Posterior cingulate gyrus (tissue), 11 donors: ENCODE results near the gene PLXNA2.

Experiments
- DNase-seq, 10 donors: peaks; one replicate each; pipeline versions ENCODE4 v3.0.0 to v3.0.0-alpha.2; 2020 to 2021; ENCODE audit warnings: mixed read lengths in 3 of 10
- intact Hi-C: fragments of 100-400 bp; cut with DNase I; formaldehyde crosslinking; loops from one replicate; pipeline ENCODE4 v1.15.1; 2023

Gene PLXNA2

GRCh38 chr1:208243527-208243966 lies 637 bp downstream of the PLXNA2 start:
- intact Hi-C loops: loop anchor here (1.0 kb wide), 1 partner anchor 218 kb away; no protein-coding TSS in a partner anchor

DNA sequence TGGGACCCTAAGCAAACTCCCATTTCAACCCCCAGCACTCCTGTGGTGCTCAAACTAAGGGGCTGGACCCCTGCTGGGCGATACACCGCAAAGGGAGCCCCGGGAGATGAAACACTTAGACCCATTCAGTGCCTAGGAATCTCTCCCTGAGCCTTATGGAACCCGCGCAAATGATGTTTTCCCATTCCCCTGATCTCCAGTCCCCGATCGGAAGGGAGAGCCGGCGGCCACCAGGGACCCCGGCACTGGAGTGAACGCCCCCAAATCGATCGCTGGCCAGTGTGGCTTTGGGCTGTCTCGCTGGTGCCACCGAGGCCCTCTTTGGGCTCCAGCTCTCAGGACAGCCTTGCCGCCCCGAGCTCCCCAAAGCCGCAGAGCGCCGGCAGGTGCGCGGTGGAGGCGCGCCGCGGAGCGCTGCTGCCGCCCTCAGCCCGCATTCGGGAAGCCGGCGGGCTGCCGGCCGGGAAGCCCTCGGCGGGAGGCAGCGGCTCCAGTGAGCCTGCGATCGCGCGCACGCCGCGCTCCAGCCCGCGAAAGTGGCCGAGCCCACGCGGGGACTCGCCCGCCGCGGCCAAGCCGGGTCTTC lies 1.1 kb downstream of the PLXNA2 start:
- intact Hi-C loops: loop anchor here (1.0 kb wide), 1 partner anchor 218 kb away; no protein-coding TSS in a partner anchor
- DNase-seq: peak in 3 of 10 donors; percentile 69 to 87 (median 83)

More at GRCh38 chr1:208243527-208243966, 637 bp downstream of the PLXNA2 start:
- DNase-seq: peak in 2 of 10 donors; percentile 81 to 89

GRCh38 chr1:208242146-208242545 lies 2.0 kb downstream of the PLXNA2 start:
- intact Hi-C loops: no loop called here
- DNase-seq: no peak

DNA sequence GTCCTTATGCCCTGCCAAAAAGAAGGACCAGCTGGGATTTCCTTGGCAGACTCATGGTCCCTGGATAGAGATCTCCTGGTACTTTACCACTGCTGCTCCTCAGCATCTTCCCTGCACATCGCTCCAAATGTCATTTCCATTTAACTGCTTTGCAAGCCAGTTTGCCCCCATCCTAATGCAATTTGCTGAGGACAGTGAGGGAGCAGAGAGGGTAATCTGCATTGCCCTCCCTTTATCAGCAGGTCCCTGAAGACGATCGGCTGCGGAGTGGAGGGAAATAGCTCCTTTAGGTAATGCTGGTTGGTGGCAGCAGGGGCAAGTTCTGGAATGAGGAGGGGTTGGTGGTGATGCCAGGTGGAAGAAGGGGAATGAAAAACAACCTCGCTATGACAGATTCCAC lies 2.7 kb downstream of the PLXNA2 start:
- intact Hi-C loops: no loop called here
- no peak for DNase-seq

DNA sequence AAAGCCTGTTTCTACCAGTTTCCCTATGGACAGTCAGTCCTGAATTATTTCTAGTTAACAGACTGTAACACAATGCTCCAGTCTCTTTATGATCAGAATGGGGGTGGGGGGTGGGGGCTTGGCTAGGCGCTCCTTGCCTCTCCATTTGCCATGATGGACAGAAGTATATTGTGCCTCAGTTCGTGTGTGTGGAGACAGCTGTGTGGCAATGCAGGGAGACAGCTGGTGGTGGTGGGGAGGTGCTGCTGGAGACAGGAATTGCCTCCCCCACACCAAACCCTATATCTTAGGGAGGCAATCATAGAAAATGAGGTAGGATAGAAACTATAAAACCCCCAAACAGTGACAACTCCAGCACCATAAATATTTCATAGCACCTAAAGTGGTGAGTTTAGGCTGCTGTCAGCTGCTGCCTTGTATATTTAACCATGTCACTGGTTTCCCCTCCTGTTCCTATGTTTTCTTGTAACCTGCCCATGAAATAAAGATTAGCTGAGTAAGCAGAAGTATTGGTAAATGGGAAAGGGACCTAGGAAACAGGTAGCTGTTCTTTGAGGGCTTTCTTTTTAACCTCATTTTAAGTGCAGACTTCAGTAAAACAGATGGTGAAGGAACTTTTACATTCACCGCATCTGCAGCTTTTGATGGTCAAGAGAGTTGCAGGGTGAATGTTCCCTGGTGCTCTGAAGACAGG lies 3.4 kb downstream of the PLXNA2 start:
- DNase-seq: peak in 2 of 10 donors; percentile 73 to 87
- intact Hi-C loops: no loop called here

DNA sequence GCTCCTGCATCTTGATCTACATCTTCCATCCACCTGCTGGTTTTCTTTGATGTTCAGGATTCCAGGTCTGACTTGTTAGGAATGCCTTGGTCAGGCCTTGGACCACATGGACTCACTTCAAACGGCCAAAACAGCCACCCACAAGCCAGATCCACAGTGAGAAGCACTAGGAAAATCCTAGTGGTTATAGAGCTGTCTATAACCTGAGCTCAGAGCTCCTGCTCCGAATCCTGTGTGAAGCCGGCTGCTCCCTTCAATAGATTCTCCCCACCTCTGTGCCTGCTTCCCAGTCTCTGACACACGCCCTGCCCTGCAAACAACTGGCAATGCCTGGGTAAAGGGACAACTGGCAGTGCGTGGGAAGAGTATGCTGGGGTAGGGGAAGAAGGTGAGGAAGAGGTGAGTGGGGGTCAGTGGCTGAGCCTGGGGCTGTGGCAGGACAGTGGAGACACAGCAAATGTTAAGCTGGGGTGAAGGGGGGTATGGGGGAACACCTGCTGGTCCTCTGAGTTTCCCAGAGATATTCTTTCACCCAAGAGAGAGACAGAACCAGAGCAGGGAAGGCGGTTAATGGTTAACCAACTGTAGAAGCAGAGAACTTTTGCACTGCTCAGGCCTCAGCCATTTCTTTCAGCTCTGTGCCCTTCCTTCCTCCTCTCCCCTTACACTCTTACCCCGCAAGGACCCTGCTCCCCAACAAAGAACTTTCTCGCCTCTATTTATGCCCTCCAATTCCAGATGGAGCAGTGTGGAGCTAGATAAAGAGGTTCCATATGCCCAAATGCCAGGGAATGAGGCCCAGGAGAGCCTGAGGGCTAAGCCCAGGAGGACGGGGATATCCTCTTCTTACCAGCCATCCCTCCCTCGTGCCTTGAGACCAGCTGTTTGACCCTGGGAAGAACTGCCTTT lies 4.5 kb downstream of the PLXNA2 start:
- no peak for DNase-seq
- intact Hi-C loops: loop anchor here (5.0 kb wide), 2 partner anchors 52 to 157 kb away; no protein-coding TSS in a partner anchor

GRCh38 chr1:208238710-208239472 lies 5.3 kb downstream of the PLXNA2 start:
- no peak for DNase-seq
- intact Hi-C loops: loop anchor here (5.0 kb wide), 2 partner anchors 52 to 157 kb away; no protein-coding TSS in a partner anchor

- intact Hi-C loops: loop anchor here (5.0 kb wide), 2 partner anchors 50 to 155 kb away; no protein-coding TSS in a partner anchor
- no peak for DNase-seq
Observed at GRCh38 chr1:208237241-208237640, 6.9 kb downstream of the PLXNA2 start.

DNA sequence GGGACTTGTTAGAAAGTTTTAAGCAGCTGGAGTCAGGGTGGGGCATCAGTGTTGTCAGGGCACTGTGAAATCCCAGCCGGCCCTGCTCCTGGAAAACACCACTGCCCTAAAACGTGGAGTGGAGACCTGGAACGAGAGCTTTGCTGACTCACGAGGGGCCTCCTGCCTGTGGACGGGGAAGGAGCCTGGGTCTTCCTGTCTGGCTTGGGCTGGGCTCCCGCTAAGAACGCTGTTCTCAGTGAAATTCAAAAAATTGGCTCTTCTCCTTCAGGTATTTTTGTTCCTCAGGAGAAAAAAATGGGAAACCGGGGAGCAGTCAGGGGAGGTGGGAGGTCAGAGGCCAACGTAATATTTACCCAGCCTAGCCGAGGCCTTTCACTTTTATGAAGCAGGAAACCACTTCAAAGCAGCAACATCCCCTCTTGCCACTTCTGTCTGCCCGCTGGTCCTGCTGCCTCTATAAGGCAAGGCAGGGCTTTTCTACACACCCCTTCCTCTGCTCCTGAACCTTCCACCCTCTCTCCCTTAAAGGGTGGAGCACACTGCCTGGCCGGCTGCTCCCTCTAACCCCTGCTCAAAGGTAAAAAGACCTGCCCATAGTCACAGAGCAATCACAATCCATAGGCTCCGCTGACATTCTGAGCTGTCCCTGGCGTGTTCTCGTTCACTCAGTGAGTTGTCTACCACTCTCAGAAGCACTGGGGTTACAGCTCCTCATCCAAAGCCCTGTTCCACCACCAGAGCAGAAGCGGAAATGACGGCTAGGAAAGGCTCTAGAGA lies 8.0 kb downstream of the PLXNA2 start:
- DNase-seq: no peak
- intact Hi-C loops: loop anchor here (5.0 kb wide), 2 partner anchors 49 to 154 kb away; no protein-coding TSS in a partner anchor

DNA sequence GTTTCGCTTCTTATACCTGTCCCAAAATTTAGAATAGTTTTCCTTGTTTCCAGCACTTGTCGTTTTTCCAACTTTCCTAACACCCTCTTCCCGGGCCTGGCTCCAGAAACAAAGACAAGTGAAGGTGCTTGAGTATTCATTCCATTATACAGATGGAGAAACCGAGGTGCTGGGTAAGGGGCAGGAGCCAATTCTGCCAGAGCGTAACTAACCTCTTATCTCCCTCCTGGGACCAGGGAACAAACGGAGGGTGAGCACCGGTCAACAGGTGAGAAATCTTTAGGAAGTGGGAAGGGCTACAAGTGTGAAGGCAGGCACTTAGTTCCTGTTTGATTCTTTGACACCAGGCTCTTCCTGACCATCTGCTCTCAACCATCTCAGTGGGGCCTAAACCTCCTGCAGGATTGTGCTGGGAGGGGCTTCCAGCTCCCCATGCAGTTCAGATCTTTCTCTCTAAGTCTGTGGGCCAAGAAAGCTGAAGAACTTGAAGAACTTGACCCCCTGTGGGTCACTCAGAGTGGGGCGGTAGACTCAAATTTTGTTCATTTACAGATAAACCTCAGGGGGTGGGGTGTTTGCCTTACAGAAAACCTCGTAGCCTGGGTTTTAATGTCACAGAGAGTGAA lies 8.7 kb downstream of the PLXNA2 start:
- no peak for DNase-seq
- intact Hi-C loops: loop anchor here (5.0 kb wide), 2 partner anchors 48 to 153 kb away; no protein-coding TSS in a partner anchor

GRCh38 chr1:208234721-208235120 lies 9.5 kb downstream of the PLXNA2 start:
- DNase-seq: peak in 1 of 10 donors; percentile 66
- intact Hi-C loops: loop anchor here (5.0 kb wide), 2 partner anchors 47 to 152 kb away; no protein-coding TSS in a partner anchor

DNA sequence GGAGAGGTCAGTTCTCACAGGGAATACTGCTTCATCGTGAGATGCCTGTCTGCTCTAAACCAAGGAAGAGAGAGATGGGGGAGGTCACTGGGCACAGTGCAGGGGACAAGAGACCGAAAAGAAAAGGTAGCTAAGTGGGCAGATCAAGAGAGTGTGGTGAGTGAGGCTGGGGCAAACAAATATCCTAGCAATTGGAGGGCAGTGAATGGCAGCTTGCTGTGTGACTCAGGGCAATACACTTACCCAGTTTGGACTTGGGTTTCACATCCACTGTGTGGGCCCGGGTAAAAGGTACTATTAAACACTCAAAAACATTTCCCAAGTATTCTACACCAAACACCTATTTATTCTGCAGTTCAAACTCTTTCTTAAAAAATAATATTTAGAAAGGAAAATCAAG lies 10.2 kb downstream of the PLXNA2 start:
- intact Hi-C loops: no loop called here
- no peak for DNase-seq

GRCh38 chr1:208233546-208233945 lies 10.6 kb downstream of the PLXNA2 start:
- intact Hi-C loops: no loop called here
- DNase-seq: peak; percentile 47 to 93 (median 59)

DNA sequence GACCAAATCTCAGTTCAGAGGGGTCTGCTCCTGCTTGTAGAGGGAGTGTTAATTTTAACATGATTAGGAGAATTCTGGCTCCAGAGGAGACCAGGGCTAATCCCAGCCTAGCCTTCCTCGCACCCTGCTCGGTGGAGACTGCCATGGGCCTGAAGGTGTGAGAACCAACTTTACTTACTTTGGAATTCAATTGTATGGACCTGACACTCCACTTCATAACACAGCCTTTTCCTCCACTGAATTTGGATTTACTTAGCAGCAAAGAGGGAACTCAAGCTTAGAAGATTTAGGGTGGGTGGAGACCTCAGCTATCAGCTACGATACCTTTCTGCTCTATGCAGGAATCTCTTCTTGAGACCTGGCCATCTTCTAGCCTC lies 11.5 kb downstream of the PLXNA2 start:
- intact Hi-C loops: no loop called here
- DNase-seq: no peak

DNA sequence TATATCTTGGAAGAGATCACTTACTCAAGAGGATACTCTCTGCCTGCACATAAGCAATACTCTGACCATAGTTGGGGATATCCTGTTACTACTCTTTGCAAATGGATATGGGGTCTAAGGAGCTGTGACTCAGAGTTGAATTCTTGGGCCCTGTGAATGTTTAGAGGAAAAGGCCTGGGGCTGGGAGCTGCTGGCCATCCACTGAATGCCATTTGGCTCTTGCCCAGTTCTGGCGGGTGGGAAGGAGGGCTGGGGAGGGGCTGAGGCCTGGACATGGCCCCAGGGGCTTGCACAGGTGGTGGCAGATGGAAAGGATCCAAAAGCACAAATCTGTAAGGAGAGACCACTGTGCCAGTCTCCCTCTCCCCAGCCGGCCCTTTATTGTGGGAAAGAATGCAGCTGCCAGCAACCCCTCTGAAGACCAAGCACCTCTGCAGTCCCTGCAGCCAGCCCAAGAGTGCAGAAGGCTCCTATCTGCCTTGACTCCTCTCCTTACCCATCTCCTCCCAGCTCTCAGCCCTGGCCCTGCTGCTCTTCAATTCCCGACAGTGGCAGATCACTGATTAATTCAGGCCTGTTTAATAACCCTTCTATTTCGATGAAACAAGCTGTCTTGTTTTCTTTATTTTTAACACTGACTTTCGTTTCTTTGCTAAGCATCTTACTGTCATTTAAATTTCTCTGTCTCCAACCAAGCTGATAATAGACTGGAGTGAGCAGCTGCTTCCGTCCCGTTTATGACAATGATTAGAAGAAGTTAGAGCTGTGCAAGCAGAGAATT lies 12.1 kb downstream of the PLXNA2 start:
- peak in 1 of 10 donors; percentile 46 for DNase-seq

DNA sequence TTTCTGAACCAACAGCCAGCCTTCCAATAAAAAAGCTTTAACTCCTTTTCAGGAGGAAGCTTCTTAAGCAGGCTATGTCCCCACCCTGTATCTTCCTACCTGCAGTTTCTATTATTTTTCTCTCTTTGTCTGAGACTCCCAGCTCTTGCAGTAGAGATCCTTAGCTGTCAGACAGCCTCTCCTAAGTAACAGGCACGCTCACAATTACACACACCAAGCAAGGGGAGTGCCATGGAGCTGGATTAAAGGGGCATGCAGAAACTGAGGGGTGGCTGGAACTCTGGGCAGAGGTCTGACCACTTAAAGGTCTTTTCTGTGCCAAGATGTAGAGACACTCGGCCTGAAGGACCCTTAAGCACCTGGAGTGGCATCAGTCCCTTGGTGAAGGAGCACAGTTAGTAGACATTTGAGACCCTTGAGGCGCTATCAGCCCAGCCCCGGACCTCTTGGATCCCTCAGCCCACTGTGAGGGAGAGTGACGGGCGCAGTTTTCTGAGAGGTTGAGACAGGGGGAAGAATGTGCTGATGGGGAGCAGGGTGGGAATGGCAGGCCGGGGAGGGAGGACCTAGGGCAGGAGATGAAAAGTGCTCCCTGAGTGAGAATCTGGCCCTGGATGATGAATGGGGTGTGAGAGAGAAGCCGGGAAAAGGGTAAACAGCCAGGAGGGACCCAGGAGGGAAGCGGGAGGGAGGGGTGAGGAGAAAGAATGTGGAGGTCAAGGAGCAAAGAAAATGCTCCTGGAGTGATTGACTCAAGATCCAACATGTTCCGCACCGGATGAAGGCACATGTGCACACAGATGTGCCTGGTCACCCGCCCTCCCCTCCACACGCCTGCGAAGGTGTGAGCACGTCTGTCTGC lies 13.3 kb downstream of the PLXNA2 start:
- DNase-seq: no peak
- intact Hi-C loops: no loop called here

More for the DNA sequence above, 12.1 kb downstream of the PLXNA2 start:
- intact Hi-C loops: no loop called here

- DNase-seq: no peak
- intact Hi-C loops: no loop called here
Observed at GRCh38 chr1:208228550-208228949, 15.6 kb downstream of the PLXNA2 start.
